IMR-90 (cell line): ENCODE measurements around the gene HERC3. TPM values are rescaled to one million over a fixed set of nuclear protein-coding genes. Genes with fewer than 3 reads are reported as not detected.

ENCODE experiments used
- ATAC-seq: fragments of 200-7000 bp; cut with Tn5 transposase; 2 replicates; pipeline ENCODE4 v1.9.1; 2020; ENCODE audit warnings: low read depth, mild to moderate bottlenecking, moderate library complexity
- BruUV-seq: library from RNA; stranded (reverse); fragments of 400-500 nt; replicated peaks from 2 replicates; lab custom pipeline; 2021; lab: Mats Ljungman, UMichigan
- CTCF ChIA-PET: fragments of 300-600 bp; formaldehyde crosslinking; extraction: SDS; loops from one replicate; lab custom pipeline; 2021; ENCODE audit warnings: antibody characterized with exemption; lab: Yijun Ruan, JAX
- POLR2A ChIA-PET: fragments of 300-600 bp; sonication (Branson Sonifier 250); formaldehyde crosslinking; loops from one replicate; lab custom pipeline; 2022; ENCODE audit warnings: antibody characterized with exemption; ENCODE audit not compliant: unreplicated experiment; lab: Charles Lee
- DNase-seq: peaks from one replicate; pipeline ENCODE4 v3.0.0; 2013
- H2AFZ ChIP-seq: replicated peaks from 2 replicates; pipeline ENCODE3; 2013; ENCODE audit warnings: low read length, mild to moderate bottlenecking; ENCODE audit not compliant: poor library complexity
- H2AK5ac ChIP-seq: 2 replicates; pipeline ENCODE4 v1.6.1; 2013; ENCODE audit warnings: low read depth, low read length, inconsistent platforms
- H2AK9ac ChIP-seq: replicated peaks from 2 replicates; pipeline ENCODE3; 2013; ENCODE audit warnings: mild to moderate bottlenecking, low read depth, low read length, moderate library complexity; ENCODE audit not compliant: poor library complexity
- H2BK120ac ChIP-seq: 2 replicates; pipeline ENCODE4 v1.6.1; 2013; ENCODE audit warnings: low read depth, low read length, inconsistent platforms
- H2BK15ac ChIP-seq: 3 replicates; pipeline ENCODE4 v1.6.1; 2013; ENCODE audit warnings: low read depth, low read length, inconsistent platforms
- H2BK20ac ChIP-seq: 2 replicates; pipeline ENCODE4 v1.6.1; 2013; ENCODE audit warnings: low read depth, mild to moderate bottlenecking, inconsistent platforms, low read length, moderate library complexity
- H2BK5ac ChIP-seq: 2 replicates; pipeline ENCODE4 v1.6.1; 2013; ENCODE audit warnings: mild to moderate bottlenecking, low read depth, low read length, inconsistent platforms; ENCODE audit not compliant: poor library complexity, severe bottlenecking
- H3K14ac ChIP-seq: replicated peaks from 2 replicates; pipeline ENCODE4 v1.6.1; 2013; ENCODE audit warnings: low read depth, low read length, inconsistent platforms
- H3K18ac ChIP-seq: 2 replicates; pipeline ENCODE4 v1.6.1; 2013; ENCODE audit warnings: low read depth, low read length, control low read depth
- H3K23ac ChIP-seq: 2 replicates; pipeline ENCODE4 v1.6.1; 2013; ENCODE audit warnings: low read depth, low read length, inconsistent platforms
- H3K27ac ChIP-seq: 2 replicates; pipeline ENCODE4 v1.5.1; 2013; ENCODE audit warnings: mild to moderate bottlenecking, control low read depth, low read length; ENCODE audit not compliant: insufficient read depth
- H3K27me3 ChIP-seq: 2 replicates; pipeline ENCODE4 v1.6.1; 2013; ENCODE audit warnings: low read length; ENCODE audit not compliant: control insufficient read depth, insufficient read depth
- H3K36me3 ChIP-seq: 2 replicates; pipeline ENCODE4 v1.6.1; 2013; ENCODE audit warnings: low read length, mixed read lengths; ENCODE audit not compliant: control insufficient read depth, insufficient read depth
- H3K4ac ChIP-seq: 2 replicates; pipeline ENCODE4 v1.6.1; 2013; ENCODE audit warnings: low read depth, low read length, inconsistent platforms
- H3K4me1 ChIP-seq: 2 replicates; pipeline ENCODE4 v1.6.1; 2013; ENCODE audit warnings: low read length, mixed read lengths; ENCODE audit not compliant: control insufficient read depth, insufficient read depth
- H3K4me2 ChIP-seq: 2 replicates; pipeline ENCODE4 v1.6.1; 2013; ENCODE audit warnings: low read depth, mild to moderate bottlenecking, control low read depth, low read length, moderate library complexity
- H3K4me3 ChIP-seq: 2 replicates; pipeline ENCODE4 v1.5.1; 2013; ENCODE audit warnings: low read depth, mild to moderate bottlenecking, control low read depth, low read length, moderate library complexity; ENCODE audit not compliant: insufficient read depth
- H3K56ac ChIP-seq: 2 replicates; pipeline ENCODE4 v1.6.1; 2013; ENCODE audit warnings: low read length, inconsistent platforms; ENCODE audit not compliant: insufficient read depth; ENCODE audit errors: extremely low read depth
- H3K79me1 ChIP-seq, 2 experiments: 2 replicates each; pipeline ENCODE4 v1.6.1; 2013; ENCODE audit warnings: low read length in 2 of 2, inconsistent platforms in 1 of 2, low read depth in 1 of 2
- H3K9ac ChIP-seq: 2 replicates; pipeline ENCODE4 v1.6.1; 2013; ENCODE audit warnings: low read depth, low read length, control low read depth
- H3K9me1 ChIP-seq: 2 replicates; pipeline ENCODE4 v1.6.1; 2013; ENCODE audit warnings: low read length, inconsistent platforms; ENCODE audit not compliant: insufficient read depth
- H3K9me3 ChIP-seq: 2 replicates; pipeline ENCODE4 v1.6.1; 2013; ENCODE audit warnings: low read length; ENCODE audit not compliant: control insufficient read depth, insufficient read depth
- H4K20me1 ChIP-seq: 2 replicates; pipeline ENCODE4 v1.6.1; 2013; ENCODE audit warnings: low read length, inconsistent platforms; ENCODE audit not compliant: insufficient read depth
- H4K5ac ChIP-seq: 2 replicates; pipeline ENCODE4 v1.6.1; 2013; ENCODE audit warnings: mild to moderate bottlenecking, low read depth, low read length, control low read depth
- H4K8ac ChIP-seq, 2 experiments: 2 replicates each; pipeline ENCODE4 v1.6.1; 2013; ENCODE audit warnings: low read depth in 2 of 2, low read length in 2 of 2, control low read depth in 1 of 2, inconsistent platforms in 1 of 2
- H4K91ac ChIP-seq: 2 replicates; pipeline ENCODE4 v1.6.1; 2013; ENCODE audit warnings: low read depth, low read length, inconsistent platforms; ENCODE audit not compliant: insufficient read depth
- ELK1 ChIP-seq: fragments of 150-350 bp; IDR thresholded peaks from 2 replicates; pipeline ENCODE4 v1.6.1; 2016; ENCODE audit warnings: low read depth, mild to moderate bottlenecking, low read length, moderate library complexity, borderline replicate concordance
- WGBS, 2 experiments: methylation state at CpG; one replicate each; pipeline versions ENCODE4 v1.1.5 to v1.1.7; 2013; ENCODE audit warnings: missing lambda C conversion rate in 2 of 2; ENCODE audit not compliant: insufficient read length in 1 of 2; ENCODE audit errors: extremely low coverage in 2 of 2; 5-methylcytosine and 5-hydroxymethylcytosine counted together
- dilution Hi-C: fragments of 300-500 bp; cut with HindIII; formaldehyde crosslinking; loops from one replicate; pipeline ENCODE4 v1.14.3; 2018; ENCODE audit warnings: low sequenced_read_pairs; ENCODE audit not compliant: unreplicated experiment
- in situ Hi-C: fragments of 300-500 bp; cut with MboI; formaldehyde crosslinking; loops from 3 replicates; pipeline ENCODE4 v1.14.3; 2019; ENCODE audit warnings: low sequenced_read_pairs, inconsistent platforms, mixed read lengths
- intact Hi-C: fragments of 100-400 bp; cut with micrococcal nuclease; formaldehyde crosslinking; loops from 2 replicates; pipeline ENCODE4 v1.10.0; 2022
- polyA plus RNA-seq, 3 experiments: library from polyadenylated mRNA; depleted of rRNA; stranded (reverse); fragments of >200 nt; gene quantifications; 2 replicates each; pipeline ENCODE4 v1.2.3, GENCODE V29; 2012; ENCODE audit warnings: low replicate concordance in 1 of 3
- total RNA-seq: library from RNA; depleted of rRNA; stranded (reverse); fragments of >200 nt; gene quantifications from 2 replicates; pipeline ENCODE4 v1.2.3, GENCODE V29; 2012

The HERC3 gene
- total and polyA plus RNA-seq, 2 of the 4 experiments (the other 2 are of a cell fraction) = 8.9 to 9.5 TPM

- Histone ChIP-seq H2AK5ac (no peak overlapping the region), H2AFZ (no peak overlapping the region), H3K36me3 (peaks cover 10% of the 10 kb centered on the region), H3K18ac (no peak overlapping the region), H2BK15ac (no peak overlapping the region), H3K9me3 (no peaks in the 10 kb centered on the region), H3K4me2 (no peak overlapping the region), H3K56ac (no peak overlapping the region), H3K4ac (no peak overlapping the region), H2AK9ac (no peak overlapping the region), H3K79me1 (0 out of 4 replicates have a peak, but pooled peaks cover 0 to 3% of the 10 kb centered on the region in 2 experiments), H3K23ac (no peak overlapping the region), H2BK120ac (no peak overlapping the region), H3K9me1 (peaks cover 18% of the 10 kb centered on the region), H3K9ac (no peak overlapping the region), H3K14ac (no peak overlapping the region), H3K4me1 (peaks cover 13% of the 10 kb centered on the region), H4K8ac (no peak overlapping the region), H2BK20ac (no peak overlapping the region), H3K4me3 (no peak overlapping the region), H4K91ac (no peak overlapping the region), H2BK5ac (no peak overlapping the region), H4K5ac (no peak overlapping the region), H3K27ac (no peak overlapping the region), H4K20me1 (no peaks in the 10 kb centered on the region), H3K27me3 (no peaks in the 10 kb centered on the region)
- POLR2A ChIA-PET = no interaction called here
- no peak for DNase-seq
- no peak for ATAC-seq
- WGBS, 2 experiments = no CpG with 5 or more reads among the region's 1 CpG
- TF ChIP-seq ELK1 = no peak
- intact Hi-C loops = no loop called here
- in situ Hi-C loops = no loop called here
- dilution Hi-C loops = no loop called here
- CTCF ChIA-PET = interaction anchor here (1.1 kb wide), 1 partner anchor 10 kb away, joined by 3 read pairs; no protein-coding TSS in a partner anchor
- BruUV-seq = no TSS peak
Observed at GRCh38 chr4:88755454-88755853, 163.2 kb downstream of the HERC3 start.
